ENCODE data around the gene CCDC179.

GRCh38 chr11:22846726-22847125 lies 13.5 kb downstream of the CCDC179 start:
- no peak for TF ChIP-seq POLR2AphosphoS5 (IDR thresholded peaks at IDR 0.05)
- TF ChIP-seq, protein P1, sequence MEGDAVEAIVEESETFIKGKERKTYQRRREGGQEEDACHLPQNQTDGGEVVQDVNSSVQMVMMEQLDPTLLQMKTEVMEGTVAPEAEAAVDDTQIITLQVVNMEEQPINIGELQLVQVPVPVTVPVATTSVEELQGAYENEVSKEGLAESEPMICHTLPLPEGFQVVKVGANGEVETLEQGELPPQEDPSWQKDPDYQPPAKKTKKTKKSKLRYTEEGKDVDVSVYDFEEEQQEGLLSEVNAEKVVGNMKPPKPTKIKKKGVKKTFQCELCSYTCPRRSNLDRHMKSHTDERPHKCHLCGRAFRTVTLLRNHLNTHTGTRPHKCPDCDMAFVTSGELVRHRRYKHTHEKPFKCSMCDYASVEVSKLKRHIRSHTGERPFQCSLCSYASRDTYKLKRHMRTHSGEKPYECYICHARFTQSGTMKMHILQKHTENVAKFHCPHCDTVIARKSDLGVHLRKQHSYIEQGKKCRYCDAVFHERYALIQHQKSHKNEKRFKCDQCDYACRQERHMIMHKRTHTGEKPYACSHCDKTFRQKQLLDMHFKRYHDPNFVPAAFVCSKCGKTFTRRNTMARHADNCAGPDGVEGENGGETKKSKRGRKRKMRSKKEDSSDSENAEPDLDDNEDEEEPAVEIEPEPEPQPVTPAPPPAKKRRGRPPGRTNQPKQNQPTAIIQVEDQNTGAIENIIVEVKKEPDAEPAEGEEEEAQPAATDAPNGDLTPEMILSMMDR (IDR thresholded peaks at IDR 0.05): no peak
- TF ChIP-seq POLR2A (IDR thresholded peaks at IDR 0.05): no peak

All from upper lobe of left lung (tissue), 4 donors.